ENCODE data around the gene UCP3.

DNA sequence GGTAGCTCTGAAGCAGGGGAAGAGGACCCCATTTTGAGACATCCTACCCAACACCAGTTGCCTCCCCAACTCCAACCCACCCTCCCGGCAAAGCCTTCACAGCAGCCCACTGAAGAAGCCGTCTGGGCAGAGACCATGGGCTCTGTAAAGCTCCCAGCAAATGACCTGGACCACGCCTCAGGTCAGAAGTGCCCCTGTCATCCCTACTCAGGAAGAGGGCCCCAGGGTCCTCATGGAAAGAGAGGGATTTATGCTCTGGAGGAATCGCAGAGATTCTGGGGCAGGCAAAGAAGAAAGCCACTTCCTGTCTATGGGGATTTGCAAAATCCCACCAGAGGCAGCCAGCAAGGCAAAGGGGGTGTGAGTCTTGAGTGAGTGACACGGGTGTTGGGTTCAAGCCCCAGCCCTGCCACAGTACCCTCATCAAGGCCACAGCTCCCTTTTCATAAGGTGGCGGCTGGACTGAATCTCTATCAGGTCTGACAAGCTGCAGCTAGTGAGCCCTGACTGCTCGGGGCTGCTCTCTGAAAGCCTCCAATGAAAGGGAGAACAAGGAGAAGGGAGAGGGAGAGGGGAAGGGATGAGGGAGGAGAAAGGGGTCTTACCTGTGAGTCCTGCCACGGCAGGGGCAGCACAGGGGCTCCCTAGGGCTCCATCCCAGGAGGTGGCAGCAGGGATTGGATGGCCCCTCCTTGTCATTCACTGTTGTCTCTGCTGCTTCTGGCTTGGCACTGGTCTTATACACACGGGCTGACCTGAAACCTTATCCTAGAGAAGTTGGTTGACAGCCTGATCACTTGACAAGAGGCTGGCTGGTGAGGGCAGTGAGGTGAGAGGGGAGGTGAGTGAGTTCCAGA lies at the start of gene UCP3:
- TF ChIP-seq, protein P1, sequence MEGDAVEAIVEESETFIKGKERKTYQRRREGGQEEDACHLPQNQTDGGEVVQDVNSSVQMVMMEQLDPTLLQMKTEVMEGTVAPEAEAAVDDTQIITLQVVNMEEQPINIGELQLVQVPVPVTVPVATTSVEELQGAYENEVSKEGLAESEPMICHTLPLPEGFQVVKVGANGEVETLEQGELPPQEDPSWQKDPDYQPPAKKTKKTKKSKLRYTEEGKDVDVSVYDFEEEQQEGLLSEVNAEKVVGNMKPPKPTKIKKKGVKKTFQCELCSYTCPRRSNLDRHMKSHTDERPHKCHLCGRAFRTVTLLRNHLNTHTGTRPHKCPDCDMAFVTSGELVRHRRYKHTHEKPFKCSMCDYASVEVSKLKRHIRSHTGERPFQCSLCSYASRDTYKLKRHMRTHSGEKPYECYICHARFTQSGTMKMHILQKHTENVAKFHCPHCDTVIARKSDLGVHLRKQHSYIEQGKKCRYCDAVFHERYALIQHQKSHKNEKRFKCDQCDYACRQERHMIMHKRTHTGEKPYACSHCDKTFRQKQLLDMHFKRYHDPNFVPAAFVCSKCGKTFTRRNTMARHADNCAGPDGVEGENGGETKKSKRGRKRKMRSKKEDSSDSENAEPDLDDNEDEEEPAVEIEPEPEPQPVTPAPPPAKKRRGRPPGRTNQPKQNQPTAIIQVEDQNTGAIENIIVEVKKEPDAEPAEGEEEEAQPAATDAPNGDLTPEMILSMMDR (conservative IDR thresholded peaks at IDR 0.05; ENCODE audit: low read depth, low read length), result no peak
- no peak for TF ChIP-seq EZH2 (IDR thresholded peaks at IDR 0.05; ENCODE audit: low read length, unreplicated experiment)
- no peak for TF ChIP-seq EZH2phosphoT487 (IDR thresholded peaks at IDR 0.05; ENCODE audit: borderline replicate concordance, low read length)

Measured in PC-3 (cell line).